ENCODE results near the gene TMC2.

Gene TMC2

DNA sequence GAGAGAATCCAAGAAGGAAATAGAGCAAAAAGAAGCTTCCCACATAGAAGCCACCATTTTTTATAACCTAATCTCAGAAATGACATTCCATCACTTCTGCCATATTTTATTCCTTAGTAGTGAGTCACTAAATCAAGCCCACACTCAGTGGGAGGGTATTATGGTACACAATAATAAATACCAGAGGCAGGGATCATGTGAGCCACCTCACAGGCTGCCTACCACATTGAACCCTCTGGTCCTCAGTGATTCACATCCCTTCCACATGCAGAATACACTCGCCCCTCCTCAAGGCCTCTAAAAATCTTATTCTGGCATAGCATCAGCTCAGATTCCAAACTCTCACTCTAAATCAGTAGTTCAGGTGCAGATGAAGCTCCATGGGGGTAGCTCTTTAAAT is 49.4 kb downstream of the TMC2 start:
- peak; percentile 46 for DNase-seq (ENCODE audit: low read depth, low spot score)

DNA sequence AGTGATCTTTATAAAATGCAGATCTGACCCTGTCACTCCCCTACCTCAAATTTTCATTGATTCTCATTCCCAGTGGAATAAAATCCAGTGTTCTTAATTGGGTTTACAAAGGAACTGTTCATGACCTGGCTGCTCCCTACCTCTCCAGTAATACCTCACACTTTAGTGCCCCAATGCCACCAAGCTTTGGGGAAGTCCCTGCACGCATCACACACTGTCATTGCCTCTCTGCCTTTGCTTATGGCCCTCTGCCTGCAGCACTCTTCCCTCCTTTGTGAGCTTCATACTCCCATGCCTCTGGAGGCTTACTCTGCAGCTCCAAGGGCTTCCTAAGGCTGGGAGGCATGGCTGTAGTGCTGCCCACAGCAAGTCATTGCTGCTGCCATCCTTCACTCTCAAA is 57.4 kb downstream of the TMC2 start:
- DNase-seq (ENCODE audit: low read depth, low spot score): no peak

DNA sequence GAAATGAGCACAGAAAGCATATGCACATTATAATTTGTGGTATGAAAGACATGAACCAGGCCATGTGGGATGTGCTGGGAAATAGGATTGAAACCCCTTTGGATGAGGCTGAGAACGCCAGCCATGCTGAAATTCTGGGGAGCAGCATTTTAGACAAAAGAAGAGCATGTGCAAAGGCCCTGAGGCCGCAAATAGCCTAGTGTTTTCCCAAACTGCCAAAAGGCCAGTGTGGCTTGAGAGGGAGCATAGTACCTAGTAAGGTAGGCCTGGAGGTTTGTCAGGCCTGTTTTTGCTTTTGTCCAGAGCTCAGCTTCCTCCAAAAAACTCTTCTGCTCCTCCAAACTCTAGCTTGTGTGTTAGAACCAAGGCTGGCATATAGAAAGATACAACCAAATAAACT is 58.7 kb downstream of the TMC2 start:
- DNase-seq (ENCODE audit: low read depth, low spot score): no peak

DNA sequence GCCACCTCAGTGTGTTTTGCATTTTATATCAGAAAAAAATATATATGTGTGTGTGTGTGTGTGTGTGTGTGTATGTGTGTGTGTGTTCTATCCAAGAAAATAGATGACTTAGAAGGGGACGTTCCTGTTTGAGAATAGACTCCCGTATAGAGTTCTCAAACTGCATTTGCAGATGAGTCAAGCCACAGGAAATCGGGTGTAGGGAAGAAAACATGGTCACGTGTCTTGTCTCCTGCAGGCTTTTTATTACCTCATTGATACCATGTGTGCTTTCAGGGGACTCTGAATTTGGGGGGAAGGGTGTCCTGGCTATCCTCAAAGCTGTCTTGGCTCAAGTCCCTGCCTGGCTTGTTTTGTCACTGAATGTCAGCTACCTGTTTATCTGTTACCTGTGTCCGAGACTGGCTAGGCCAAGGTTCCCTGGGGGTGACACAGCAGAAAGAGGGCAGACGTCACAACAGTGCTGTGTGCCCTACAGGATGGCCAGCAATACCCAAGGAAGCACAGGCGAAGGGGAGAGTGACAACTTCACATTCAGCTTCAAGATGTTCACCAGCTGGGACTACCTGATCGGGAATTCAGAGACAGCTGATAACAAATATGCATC is 60.4 kb downstream of the TMC2 start:
- peak; percentile 26 for DNase-seq (ENCODE audit: low read depth, low spot score)

DNA sequence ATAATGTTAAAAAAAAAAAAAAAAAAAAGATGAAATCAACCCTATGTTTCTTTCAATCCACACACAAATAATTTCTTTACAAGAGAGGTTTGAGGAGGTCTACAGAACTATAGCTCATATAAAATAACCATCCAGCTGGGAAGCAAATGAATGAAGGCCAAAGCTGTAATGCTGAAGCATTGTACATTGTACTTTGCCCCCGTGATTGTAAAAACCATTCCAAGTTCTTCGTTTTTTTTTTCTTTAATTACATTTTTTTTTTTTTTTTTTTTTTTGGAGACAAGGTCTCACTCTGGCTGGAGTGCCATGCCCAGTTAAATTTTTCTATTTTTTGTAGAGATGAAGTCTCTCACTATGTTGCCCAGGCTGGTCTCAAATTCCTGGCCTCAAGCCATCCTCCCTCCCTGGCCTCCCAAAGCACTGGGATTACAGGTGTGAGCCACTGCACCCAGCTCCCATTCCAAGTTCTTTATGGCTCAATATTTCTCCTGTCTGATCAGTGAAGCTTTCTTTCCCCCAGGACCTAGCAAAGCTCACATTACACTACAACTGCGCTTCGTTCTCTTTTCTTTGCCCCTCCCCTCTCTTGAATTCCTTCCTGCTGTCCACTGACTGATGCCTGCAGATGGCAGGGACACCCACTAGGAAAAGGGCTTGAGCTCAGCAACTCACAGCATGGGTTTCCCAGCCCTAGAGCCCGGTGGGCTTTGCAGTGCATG is 63.1 kb downstream of the TMC2 start:
- DNase-seq (ENCODE audit: low read depth, low spot score): peak; percentile 36

DNA sequence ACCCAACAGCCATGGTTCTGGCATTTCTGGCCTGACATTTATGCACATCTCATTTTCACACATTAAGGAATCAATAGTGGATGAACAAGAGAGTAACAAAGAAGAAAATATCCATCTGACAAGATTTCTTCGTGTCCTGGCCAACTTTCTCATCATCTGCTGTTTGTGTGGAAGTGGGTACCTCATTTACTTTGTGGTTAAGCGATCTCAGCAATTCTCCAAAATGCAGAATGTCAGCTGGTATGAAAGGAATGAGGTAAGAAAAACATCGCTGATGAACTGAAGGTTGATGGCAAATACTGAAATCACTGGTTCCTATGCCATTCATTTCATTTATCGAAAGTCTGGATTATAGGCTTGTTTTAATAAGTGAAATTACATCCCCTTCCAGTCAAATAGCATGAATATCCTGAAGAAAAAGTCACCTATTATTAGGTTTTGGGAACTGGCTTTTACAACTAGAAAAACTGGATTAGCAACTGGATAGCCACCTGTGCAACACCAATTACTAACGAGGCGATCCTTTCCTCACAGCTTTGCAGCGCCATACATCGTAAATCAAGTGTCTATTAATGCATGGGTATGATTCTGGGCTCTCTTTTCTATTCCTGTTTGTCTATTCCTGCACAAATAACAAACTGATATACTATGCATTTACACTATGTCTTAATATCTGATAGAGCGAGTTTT is 65.8 kb downstream of the TMC2 start:
- DNase-seq (ENCODE audit: low read depth, low spot score): no peak

DNA sequence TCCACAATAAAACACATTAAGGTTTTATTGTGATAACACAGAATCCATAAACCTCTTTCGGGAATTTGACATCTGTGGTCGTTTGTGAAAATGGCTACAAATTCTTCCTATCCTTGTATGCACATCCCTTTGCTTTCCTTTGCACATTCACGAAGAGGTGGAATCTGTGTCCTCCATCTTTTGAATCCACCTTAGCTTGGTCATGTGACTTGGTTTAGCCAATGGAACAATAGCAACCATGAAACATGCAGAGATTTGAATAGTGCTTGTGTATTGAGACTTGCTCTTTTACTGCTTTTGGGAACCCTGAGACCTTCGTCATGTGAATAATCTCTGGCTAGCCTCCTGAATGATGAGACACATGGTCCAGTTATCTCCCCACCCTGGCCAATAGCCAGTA is 66.4 kb downstream of the TMC2 start:
- no peak for DNase-seq (ENCODE audit: low read depth, low spot score)

DNA sequence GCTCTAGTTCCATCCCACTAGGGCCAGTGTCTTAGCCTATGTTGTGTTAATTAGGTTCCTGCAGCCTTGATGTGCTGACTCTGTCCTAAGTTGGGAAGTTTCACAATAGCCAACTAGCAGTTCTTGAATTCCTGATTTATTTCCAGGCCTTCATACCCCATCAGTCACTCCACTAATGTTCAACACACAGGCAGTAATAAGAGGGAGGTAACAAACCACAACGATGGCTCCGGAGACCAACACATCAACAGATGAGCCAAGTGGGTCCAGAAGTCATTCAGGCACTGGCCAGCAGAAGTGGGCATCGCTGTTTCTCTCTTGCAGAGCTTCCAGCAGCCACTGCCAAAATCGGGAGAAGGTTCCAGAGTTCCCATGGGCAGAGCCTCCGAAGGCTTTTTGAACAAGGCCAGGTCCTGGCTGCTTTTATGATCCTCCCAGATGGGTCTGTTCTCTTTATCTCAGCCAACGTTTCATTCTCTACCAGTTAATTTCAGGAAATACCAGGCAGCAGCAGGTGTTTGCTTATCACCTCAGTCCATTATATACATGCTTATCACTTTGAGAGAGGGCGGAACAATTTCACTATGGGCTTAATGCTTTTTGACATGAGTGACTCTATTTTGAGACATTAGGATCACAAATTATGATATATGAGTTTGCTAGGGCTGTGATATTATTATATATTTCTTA is 67.6 kb downstream of the TMC2 start:
- no peak for DNase-seq (ENCODE audit: low read depth, low spot score)

DNA sequence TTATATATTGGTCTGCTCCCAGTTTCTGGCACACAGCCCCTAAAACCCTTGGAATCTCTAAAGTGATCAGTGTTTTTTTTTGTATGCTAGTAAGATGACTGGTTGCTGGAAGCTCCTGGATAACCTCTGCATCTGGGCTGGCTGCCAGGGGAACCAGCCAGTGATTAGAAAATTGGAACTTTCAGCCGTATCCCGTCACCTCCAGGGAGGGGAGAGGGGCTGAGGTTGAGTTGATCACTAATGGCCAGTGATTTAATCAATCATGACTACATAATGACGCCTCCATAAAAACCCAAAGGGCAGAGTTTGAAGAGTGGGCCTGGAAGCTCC is 68.1 kb downstream of the TMC2 start:
- DNase-seq (ENCODE audit: low read depth, low spot score): no peak

DNA sequence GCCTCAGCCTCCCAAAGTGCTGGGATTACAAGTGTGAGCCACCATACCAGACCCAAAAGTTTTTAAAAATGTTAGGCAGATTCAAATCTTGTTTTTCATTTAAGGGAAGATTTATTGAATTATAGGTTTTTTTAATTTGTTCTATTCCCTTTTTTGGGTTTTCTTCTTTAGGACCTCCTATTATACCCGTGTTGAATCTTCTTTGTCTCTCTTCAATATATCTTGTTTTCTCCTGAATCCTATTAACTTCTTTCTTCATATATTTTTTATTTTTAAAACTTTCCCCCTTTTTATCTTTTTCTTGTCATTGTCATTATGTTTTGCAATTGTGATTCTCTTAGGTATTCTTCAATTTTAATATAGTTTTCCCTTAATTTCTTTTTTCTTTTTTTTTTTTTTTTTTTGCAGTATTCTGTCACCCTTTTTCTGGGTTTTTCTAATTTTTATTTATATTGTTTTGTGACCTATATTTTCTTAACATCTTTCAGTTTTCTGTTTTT is 70.2 kb downstream of the TMC2 start:
- DNase-seq (ENCODE audit: low read depth, low spot score): no peak

DNA sequence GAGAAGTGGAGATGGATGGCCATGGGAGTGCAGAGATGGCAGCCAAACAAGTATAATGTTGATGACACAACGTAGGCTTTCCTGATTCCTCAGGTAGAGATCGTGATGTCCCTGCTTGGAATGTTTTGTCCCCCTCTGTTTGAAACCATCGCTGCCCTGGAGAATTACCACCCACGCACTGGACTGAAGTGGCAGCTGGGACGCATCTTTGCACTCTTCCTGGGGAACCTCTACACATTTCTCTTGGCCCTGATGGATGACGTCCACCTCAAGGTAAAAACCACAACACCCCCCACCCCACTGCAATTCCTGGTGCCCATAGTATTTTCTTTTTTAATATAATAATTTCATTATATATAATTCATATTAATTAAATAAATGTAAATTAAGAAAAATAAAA is 74.0 kb downstream of the TMC2 start:
- DNase-seq (ENCODE audit: low read depth, low spot score): no peak

DNA sequence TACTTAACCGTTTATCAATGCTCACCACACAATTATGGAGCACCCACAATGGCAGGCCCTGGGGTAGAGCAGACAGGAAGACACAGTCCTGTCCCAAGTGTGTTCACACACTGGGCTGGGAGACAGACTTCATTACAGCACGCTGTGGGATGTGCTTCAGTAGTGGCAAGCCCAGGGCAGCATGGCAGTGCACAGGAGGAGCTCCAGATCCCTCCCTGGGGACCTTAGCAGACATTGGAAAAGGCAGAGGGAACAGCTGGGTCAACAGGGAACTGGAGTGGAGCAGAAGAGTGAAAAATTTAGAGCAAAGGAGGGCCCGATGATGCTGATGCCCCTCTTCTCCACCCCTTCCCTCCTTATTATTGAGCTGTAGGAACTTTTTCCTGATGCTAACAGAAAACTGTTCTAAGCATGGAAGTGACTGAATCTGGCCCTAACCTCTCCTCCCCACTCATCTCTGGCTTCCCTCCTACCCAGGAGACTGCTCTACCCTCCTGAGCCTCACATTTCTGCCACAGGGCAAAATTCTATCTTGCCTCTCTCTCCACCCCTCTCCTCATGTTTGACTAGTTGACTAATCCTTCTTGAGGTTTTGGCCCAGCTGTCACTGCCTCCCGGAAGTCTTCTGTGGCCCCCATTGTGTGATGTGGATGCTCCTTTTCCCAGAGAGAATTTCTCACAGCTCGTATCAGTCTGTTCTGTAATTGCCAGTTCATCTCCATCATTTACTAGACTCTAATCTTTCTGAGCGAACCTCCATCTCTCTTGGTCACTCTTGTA is 74.8 kb downstream of the TMC2 start:
- no peak for DNase-seq (ENCODE audit: low read depth, low spot score)

DNA sequence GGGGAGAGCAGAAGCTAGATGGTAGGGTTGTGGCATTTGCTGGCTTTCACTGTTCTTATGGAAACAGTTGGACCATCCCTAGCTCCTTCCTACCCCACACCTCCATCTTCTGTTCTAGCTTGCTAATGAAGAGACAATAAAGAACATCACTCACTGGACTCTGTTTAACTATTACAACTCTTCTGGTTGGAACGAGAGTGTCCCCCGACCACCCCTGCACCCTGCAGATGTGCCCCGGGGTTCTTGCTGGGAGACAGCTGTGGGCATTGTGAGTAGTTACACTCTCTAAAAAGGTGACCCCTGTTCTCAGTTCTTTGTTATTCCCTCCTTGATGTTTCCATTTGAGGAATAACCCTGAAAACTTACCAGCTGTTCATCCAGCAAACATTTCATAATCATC is 75.7 kb downstream of the TMC2 start:
- no peak for DNase-seq (ENCODE audit: low read depth, low spot score)

DNA sequence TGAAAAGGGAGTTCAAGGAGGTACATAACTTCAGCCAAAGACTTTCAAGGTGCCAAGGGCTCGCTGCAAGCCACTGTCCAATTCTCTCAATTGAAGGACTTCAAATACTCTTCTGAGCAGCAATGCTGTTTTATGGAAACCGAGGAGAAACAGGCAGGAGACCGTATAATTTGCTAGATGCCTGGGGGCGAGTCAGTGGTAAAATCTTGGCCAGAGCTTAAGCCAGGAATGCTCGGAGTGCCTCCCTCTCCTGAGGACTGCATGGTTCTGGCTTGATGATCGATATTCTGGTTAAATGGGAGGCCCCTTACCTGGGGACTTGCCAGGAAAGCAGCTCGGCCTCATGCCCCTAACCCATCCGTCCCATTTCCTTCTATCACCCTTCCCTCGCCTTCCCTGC is 80.3 kb downstream of the TMC2 start:
- no peak for DNase-seq (ENCODE audit: low read depth, low spot score)

DNA sequence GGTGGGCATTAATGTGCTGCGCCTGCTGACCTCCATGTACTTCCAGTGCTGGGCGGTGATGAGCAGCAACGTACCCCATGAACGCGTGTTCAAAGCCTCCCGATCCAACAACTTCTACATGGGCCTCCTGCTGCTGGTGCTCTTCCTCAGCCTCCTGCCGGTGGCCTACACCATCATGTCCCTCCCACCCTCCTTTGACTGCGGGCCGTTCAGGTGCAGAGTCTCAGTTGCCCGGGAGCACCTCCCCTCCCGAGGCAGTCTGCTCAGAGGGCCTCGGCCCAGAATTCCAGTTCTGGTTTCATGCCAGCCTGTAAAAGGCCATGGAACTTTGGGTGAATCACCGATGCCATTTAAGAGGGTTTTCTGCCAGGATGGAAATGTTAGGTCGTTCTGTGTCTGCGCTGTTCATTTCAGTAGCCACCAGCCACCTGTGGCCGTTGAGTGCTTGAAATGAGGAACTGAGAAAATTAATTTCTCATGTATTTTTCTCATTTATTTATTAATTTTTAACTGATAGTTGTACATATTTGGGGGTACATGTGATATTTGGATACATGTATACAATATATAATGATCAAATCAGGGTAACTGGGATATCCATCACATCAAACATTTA is 80.8 kb downstream of the TMC2 start:
- DNase-seq (ENCODE audit: low read depth, low spot score): no peak

DNA sequence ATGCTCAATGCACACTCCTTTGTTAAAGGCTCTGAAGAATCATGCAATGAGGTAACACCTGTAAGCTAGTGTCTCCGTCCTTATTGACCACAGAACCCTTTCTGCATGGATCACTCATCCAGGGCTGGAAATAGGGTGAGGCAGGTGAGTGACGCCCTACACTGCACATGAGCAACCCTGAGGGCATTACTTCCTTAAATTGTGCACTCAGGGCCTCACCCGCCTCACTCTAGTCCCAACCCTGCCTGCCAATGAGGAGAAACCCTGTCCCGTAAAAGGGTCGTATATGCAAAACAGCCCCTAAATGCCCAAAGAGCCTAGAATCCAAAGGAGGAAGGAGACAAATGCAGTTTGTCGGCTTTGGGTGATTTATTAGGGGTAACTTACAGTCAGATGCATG is 82.4 kb downstream of the TMC2 start:
- DNase-seq (ENCODE audit: low read depth, low spot score): no peak

DNA sequence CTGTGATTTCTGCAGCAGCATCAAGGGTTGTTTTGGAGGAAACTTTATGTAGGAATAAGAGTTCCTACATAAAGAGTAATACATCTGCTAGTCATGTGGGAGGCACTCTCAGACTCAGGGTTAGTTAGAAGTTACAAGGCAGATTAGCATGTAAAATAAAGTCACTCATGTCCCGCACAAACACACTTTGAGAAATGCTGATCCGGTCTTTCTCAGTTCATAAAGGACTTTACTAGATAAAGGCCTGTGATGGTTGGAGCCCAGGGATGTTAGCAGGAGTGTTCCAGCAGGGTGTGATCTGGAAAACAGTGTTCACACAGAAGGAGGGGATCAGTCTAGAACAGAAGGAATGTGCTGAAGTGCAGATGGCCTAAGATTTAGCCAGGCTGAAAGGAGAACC is 83.0 kb downstream of the TMC2 start:
- DNase-seq (ENCODE audit: low read depth, low spot score): no peak

DNA sequence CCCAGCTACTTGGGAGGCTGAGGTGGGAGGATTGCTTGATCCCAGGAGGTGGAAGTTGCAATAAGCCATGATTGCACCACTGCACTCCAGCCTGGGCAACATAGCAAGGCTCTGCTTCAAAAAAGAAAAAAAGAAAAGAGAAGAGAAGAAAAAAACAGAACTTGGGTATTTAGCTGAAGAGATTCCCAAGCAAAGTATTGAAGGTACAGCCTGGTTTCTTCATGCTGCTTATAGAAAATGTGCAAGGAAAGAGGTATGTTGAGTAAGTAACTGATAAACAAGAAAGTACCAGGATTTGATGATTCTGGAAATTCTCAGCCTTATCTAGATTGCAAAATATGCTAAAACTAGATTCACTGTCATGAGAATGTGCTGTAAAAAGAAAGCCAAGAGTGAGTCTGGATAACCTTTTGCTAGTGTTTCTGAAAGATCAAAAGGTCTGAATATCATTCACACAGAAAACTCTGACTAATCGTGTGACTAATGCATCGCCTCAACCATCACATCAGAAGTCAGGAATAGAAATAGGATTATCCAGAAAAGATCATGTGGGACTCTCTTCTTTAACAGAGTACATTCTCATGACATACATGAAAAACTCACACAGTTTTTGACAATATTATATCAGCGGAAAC is 83.7 kb downstream of the TMC2 start:
- no peak for DNase-seq (ENCODE audit: low read depth, low spot score)

DNA sequence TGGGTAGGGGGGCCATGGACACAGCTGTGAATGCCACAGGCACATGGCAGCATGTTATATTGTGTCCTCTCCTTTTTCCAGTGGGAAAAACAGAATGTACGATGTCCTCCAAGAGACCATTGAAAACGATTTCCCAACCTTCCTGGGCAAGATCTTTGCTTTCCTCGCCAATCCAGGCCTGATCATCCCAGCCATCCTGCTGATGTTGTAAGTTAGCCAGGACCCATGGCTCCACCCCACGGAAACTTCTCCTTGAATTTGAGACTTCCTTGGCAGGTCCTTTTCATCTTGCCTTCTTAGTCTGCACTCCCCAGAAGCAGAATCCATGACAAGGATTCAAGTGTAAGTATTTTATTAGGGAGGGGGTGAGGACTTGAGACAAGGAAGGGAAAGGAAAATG is 87.8 kb downstream of the TMC2 start:
- DNase-seq (ENCODE audit: low read depth, low spot score): no peak

DNA sequence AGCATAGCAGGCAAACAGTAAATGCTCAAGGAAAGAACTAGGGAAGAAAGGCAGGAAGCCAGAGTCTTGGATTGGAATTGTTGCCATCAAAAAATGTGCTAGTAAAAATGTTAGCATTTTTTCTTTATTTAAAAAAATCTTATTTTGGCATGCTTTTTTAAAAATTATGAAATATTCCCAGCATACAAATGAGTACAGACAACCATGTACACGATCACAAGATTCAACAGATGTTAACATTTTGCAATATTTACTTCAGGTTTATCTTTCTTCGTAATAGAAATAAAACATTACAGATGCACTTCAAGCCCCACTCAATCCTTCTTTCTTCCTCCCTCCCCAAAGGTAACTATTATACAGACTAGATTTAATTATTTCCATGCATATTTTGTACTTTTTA is 88.7 kb downstream of the TMC2 start:
- DNase-seq (ENCODE audit: low read depth, low spot score): no peak

All from smooth muscle cell of the brain vasculature (primary cell).